ENCODE measurements around the gene PGP.
"Not testable (repeated sequence)": the region's sequence is repeated elsewhere in the genome, so short reads cannot be mapped to it uniquely, and the experiment has no call there.

PGP gene

GRCh38 chr16:2214719-2214968, at the start of gene PGP:
PGP (minus strand) TSS chr16:2214840; CDS start chr16:2214777, 63 bp downstream.
- intact Hi-C loops (cut with DNase I) = no loop called here

GRCh38 chr16:2263026-2263425, 48.4 kb upstream of the PGP start:
- DNase-seq = peak in 1 of 10 donors; percentile 50
- intact Hi-C loops (cut with DNase I) = not testable (repeated sequence)

More at GRCh38 chr16:2214719-2214968, at the start of gene PGP:
- DNase-seq = no peak

GRCh38 chr16:2260250-2260649, 45.6 kb upstream of the PGP start:
- peak in 1 of 10 donors; percentile 10 for DNase-seq
- intact Hi-C loops (cut with DNase I) = no loop called here

GRCh38 chr16:2258530-2258929, 43.9 kb upstream of the PGP start:
- intact Hi-C loops (cut with DNase I) = not testable (repeated sequence)

GRCh38 chr16:2257726-2258125, 43.1 kb upstream of the PGP start:
- intact Hi-C loops (cut with DNase I) = no loop called here

More at GRCh38 chr16:2258530-2258929, 43.9 kb upstream of the PGP start:
- DNase-seq = peak in 1 of 10 donors; percentile 7

GRCh38 chr16:2256531-2257140, 42.0 kb upstream of the PGP start:
- intact Hi-C loops (cut with DNase I) = no loop called here
- DNase-seq = peak in 3 of 10 donors; percentile 18 to 82 (median 80)

More at GRCh38 chr16:2257726-2258125, 43.1 kb upstream of the PGP start:
- DNase-seq = peak in 3 of 10 donors; percentile 37 to 75 (median 66)

GRCh38 chr16:2253293-2253692, 38.7 kb upstream of the PGP start:
- intact Hi-C loops (cut with DNase I) = no loop called here
- peak in 1 of 10 donors; percentile 26 for DNase-seq

- intact Hi-C loops (cut with DNase I) = no loop called here
- no peak for DNase-seq
Observed at GRCh38 chr16:2252806-2253148, 38.1 kb upstream of the PGP start.

GRCh38 chr16:2251296-2252111, 36.9 kb upstream of the PGP start, which contains the start of gene ECI1:
ECI1 (minus strand) TSS chr16:2251587; CDS start chr16:2251566, 21 bp downstream.
- intact Hi-C loops (cut with DNase I) = loop anchor here (1.0 kb wide), 1 partner anchor 96 kb away; the partner anchor contains the start of gene TRAF7
- DNase-seq = peak; percentile 86 to 98 (median 91)

- intact Hi-C loops (cut with DNase I) = loop anchor here (1.0 kb wide), 1 partner anchor 95 kb away; the partner anchor contains the start of gene TRAF7
- DNase-seq = no peak
Observed at GRCh38 chr16:2250652-2251295, 36.1 kb upstream of the PGP start.

- intact Hi-C loops (cut with DNase I) = no loop called here
- DNase-seq = peak in 1 of 10 donors; percentile 61
Observed at GRCh38 chr16:2246301-2246885, 31.8 kb upstream of the PGP start.

- peak in 1 of 10 donors; percentile 65 for DNase-seq
- intact Hi-C loops (cut with DNase I) = no loop called here
Observed at GRCh38 chr16:2244926-2245795, 30.5 kb upstream of the PGP start.

- DNase-seq = peak in 1 of 10 donors; percentile 69
- intact Hi-C loops (cut with DNase I) = no loop called here
Observed at GRCh38 chr16:2244301-2244700, 29.7 kb upstream of the PGP start.

- intact Hi-C loops (cut with DNase I) = no loop called here
Observed at GRCh38 chr16:2243781-2244180, 29.1 kb upstream of the PGP start.

GRCh38 chr16:2243031-2243528, 28.4 kb upstream of the PGP start:
- peak in 1 of 10 donors; percentile 71 for DNase-seq
- intact Hi-C loops (cut with DNase I) = no loop called here

More at GRCh38 chr16:2243781-2244180, 29.1 kb upstream of the PGP start:
- peak in 1 of 10 donors; percentile 59 for DNase-seq

GRCh38 chr16:2242598-2242997, 28.0 kb upstream of the PGP start:
- intact Hi-C loops (cut with DNase I) = no loop called here
- DNase-seq = peak in 4 of 10 donors; percentile 34 to 90 (median 67)

GRCh38 chr16:2240331-2240730, 25.7 kb upstream of the PGP start:
- DNase-seq; intact Hi-C loops (cut with DNase I): not testable (repeated sequence)

- intact Hi-C loops (cut with DNase I) = no loop called here
- DNase-seq = no peak
Observed at GRCh38 chr16:2238838-2239675, 24.4 kb upstream of the PGP start.

Measured in posterior cingulate gyrus (tissue), 11 donors.